PFSK-1 (cell line): ENCODE data around the gene TTC28.

Experiments used
- SIN3A ChIP-seq: IDR thresholded peaks from 2 replicates; pipeline ENCODE4 v1.6.1; 2012; ENCODE audit warnings: mild to moderate bottlenecking, low read length, moderate library complexity, borderline replicate concordance; ENCODE audit not compliant: insufficient read depth
- TAF1 ChIP-seq: IDR thresholded peaks from 2 replicates; pipeline ENCODE4 v1.6.1; 2012; ENCODE audit warnings: low read length, control low read depth, borderline replicate concordance; ENCODE audit not compliant: insufficient read depth

DNA sequence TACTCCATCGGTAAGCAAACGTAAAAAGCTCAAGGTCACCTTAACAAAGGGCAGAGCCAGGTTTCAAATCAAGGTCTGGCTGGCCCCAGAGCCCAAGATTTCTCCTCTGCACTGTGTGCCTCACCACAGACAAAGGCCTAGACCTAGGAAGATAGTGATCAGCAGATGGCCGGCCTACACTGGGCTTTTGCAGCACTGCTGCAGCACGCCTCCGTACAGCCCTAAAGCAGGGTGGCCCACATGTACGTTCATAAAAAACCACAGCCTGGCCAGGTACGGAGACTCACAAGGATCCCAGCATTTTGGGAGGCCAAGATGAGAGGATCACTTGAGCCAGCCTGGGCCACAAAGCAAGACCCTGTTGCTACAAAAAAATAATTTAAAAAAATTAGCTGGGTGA lies 654.3 kb downstream of the TTC28 start:
- TF ChIP-seq TAF1 (no peak), SIN3A (no peak)
